ENCODE measurements around the gene SPRED3. TPM values are rescaled to one million over a fixed set of nuclear protein-coding genes. Genes with fewer than 3 reads are reported as not detected.

The SPRED3 gene
- total RNA-seq, 3 donors from 2014 or later = 0.16 to 0.66 (median 0.29) TPM

- H3K27me3 ChIP-seq = peaks cover 0 to 3% of the 10 kb centered on the region in 2 donors
- H3K4me1 ChIP-seq = no peaks in the 10 kb centered on the region
- no peak overlapping the region for H3K4me3 ChIP-seq
- intact Hi-C loops (cut with DNase I; ENCODE audit: low total_unique reads) = no loop called here
- H3K9me3 ChIP-seq = no peaks in the 10 kb centered on the region
- no peaks in the 10 kb centered on the region for H3K36me3 ChIP-seq
- TF ChIP-seq CTCF (IDR thresholded peaks at IDR 0.05) (no peak), POLR2AphosphoS5 (IDR thresholded peaks at IDR 0.05) (no peak), POLR2A (IDR thresholded peaks at IDR 0.05) (no peak)
- no peak overlapping the region for H3K27ac ChIP-seq
- DNase-seq (ENCODE audit: low spot score in 2 of 2) = no peak
Observed at GRCh38 chr19:38443458-38443999, 55.0 kb downstream of the SPRED3 start.

GRCh38 chr19:38444026-38444425 lies 55.5 kb downstream of the SPRED3 start:
- H3K9me3 ChIP-seq = no peaks in the 10 kb centered on the region
- no peaks in the 10 kb centered on the region for H3K36me3 ChIP-seq
- H3K27me3 ChIP-seq = peaks cover 0 to 3% of the 10 kb centered on the region in 2 donors
- H3K27ac ChIP-seq = no peak overlapping the region
- TF ChIP-seq CTCF (IDR thresholded peaks at IDR 0.05) (no peak), POLR2AphosphoS5 (IDR thresholded peaks at IDR 0.05) (no peak)
- no peak overlapping the region for H3K4me3 ChIP-seq
- DNase-seq (ENCODE audit: low spot score in 2 of 2) = no peak
- intact Hi-C loops (cut with DNase I; ENCODE audit: low total_unique reads) = no loop called here
- no peaks in the 10 kb centered on the region for H3K4me1 ChIP-seq

- no peak for DNase-seq (ENCODE audit: low spot score in 2 of 2)
- Histone ChIP-seq H3K27me3 (peaks cover 0 to 3% of the 10 kb centered on the region in 2 donors), H3K36me3 (no peaks in the 10 kb centered on the region), H3K4me1 (no peaks in the 10 kb centered on the region), H3K27ac (no peak overlapping the region), H3K4me3 (no peak overlapping the region), H3K9me3 (no peaks in the 10 kb centered on the region)
- TF ChIP-seq POLR2AphosphoS5 (IDR thresholded peaks at IDR 0.05) (no peak), CTCF (IDR thresholded peaks at IDR 0.05) (no peak), POLR2A (IDR thresholded peaks at IDR 0.05) (no peak)
- intact Hi-C loops (cut with DNase I; ENCODE audit: low total_unique reads) = no loop called here
Observed at GRCh38 chr19:38445362-38445761, 56.9 kb downstream of the SPRED3 start.

- intact Hi-C loops (cut with DNase I; ENCODE audit: low total_unique reads) = no loop called here
- no peak for DNase-seq (ENCODE audit: low spot score in 2 of 2)
- TF ChIP-seq CTCF (IDR thresholded peaks at IDR 0.05) (no peak), POLR2AphosphoS5 (IDR thresholded peaks at IDR 0.05) (no peak), POLR2A (IDR thresholded peaks at IDR 0.05) (no peak)
- H3K27me3 ChIP-seq = no peaks in the 10 kb centered on the region
- H3K4me3 ChIP-seq = no peak overlapping the region
- no peaks in the 10 kb centered on the region for H3K9me3 ChIP-seq
- no peaks in the 10 kb centered on the region for H3K36me3 ChIP-seq
- no peak overlapping the region for H3K27ac ChIP-seq
- H3K4me1 ChIP-seq = no peaks in the 10 kb centered on the region
Observed at GRCh38 chr19:38448225-38448624, 59.7 kb downstream of the SPRED3 start.

Other genes starting within 250 kb of the SPRED3 start
- not detected for gene DPF1, start 164.5 kb upstream of the SPRED3 start, total RNA-seq
- gene PPP1R14A, start 132.3 kb upstream of the SPRED3 start, total RNA-seq = 10 to 100 TPM; 39.1 to 83.2 (median 51.2) TPM
- gene SPINT2, start 124.1 kb upstream of the SPRED3 start, total RNA-seq = 100 to 1,000 TPM in 2 of 3 donors, 10 to 100 TPM in 1; 17.1 to 639 (median 492) TPM
- 10 to 100 TPM in 2 of 3 donors, 1 to 10 TPM in 1; 3.5 to 19.3 (median 13.1) TPM for gene C19orf33, start 84.4 kb upstream of the SPRED3 start, total RNA-seq
- gene YIF1B, start 72.8 kb upstream of the SPRED3 start, total RNA-seq = 10 to 100 TPM; 20.5 to 28.8 (median 27.7) TPM
- gene KCNK6, start 68.9 kb upstream of the SPRED3 start, total RNA-seq = 1 to 10 TPM; 3.5 to 5.1 (median 3.6) TPM
- 1 to 10 TPM; 6.4 to 7.8 (median 6.9) TPM for gene CATSPERG, start 52.9 kb upstream of the SPRED3 start, total RNA-seq
- gene PSMD8, start 14.1 kb upstream of the SPRED3 start, total RNA-seq = 100 to 1,000 TPM; 203 to 598 (median 218) TPM
- under 1 TPM; 0.16 to 0.44 (median 0.33) TPM for gene GGN, start 663 bp upstream of the SPRED3 start, total RNA-seq
- gene FAM98C, start 14.4 kb downstream of the SPRED3 start, total RNA-seq = 10 to 100 TPM; 21.1 to 32.6 (median 22.9) TPM
- 1 to 10 TPM in 2 of 3 donors, under 1 TPM in 1; 0.66 to 8.8 (median 1.6) TPM for gene RASGRP4, start 37.5 kb downstream of the SPRED3 start, total RNA-seq
- gene RYR1, start 45.0 kb downstream of the SPRED3 start, total RNA-seq = 1 to 10 TPM; 1.3 to 6.7 (median 3.5) TPM
- 1 to 10 TPM; 2.5 to 9.3 (median 3.6) TPM for gene MAP4K1, start 229.3 kb downstream of the SPRED3 start, total RNA-seq
- 100 to 1,000 TPM; 401 to 562 (median 420) TPM for gene EIF3K, start 230.5 kb downstream of the SPRED3 start, total RNA-seq